GM23338 (cell line): ENCODE results near the gene NPSR1. TPM values are rescaled to one million over a fixed set of nuclear protein-coding genes. Genes with fewer than 3 reads are reported as not detected.

Source experiments
- ATAC-seq: fragments of 200-7000 bp; cut with Tn5 transposase; 3 replicates; pipeline ENCODE4 v1.9.1; 2020
- DNase-seq: peaks from one replicate; pipeline ENCODE4 v3.0.0-alpha.2; 2015; ENCODE audit warnings: low spot score
- H2AFZ ChIP-seq: fragments of 200-600 bp; sonication (generic); 2 replicates; pipeline ENCODE4 v1.8.0; 2016; ENCODE audit warnings: antibody characterized with exemption, mild to moderate bottlenecking, moderate library complexity
- H3F3A ChIP-seq: fragments of 200-600 bp; sonication (generic); replicated peaks from 2 replicates; pipeline ENCODE4 v1.8.0; 2017; ENCODE audit warnings: antibody characterized with exemption, mixed run types, low read depth
- H3K27ac ChIP-seq: fragments of 200-600 bp; sonication (generic); 2 replicates; pipeline ENCODE4 v1.6.1; 2016; ENCODE audit warnings: low read depth
- H3K27me3 ChIP-seq: fragments of 200-600 bp; sonication (generic); 2 replicates; pipeline ENCODE4 v1.8.0; 2016; ENCODE audit warnings: mild to moderate bottlenecking, mixed run types, moderate library complexity; ENCODE audit not compliant: insufficient read depth
- H3K36me3 ChIP-seq: fragments of 200-600 bp; sonication (generic); 2 replicates; pipeline ENCODE4 v1.8.0; 2016; ENCODE audit warnings: mild to moderate bottlenecking; ENCODE audit not compliant: insufficient read depth
- H3K4me1 ChIP-seq: fragments of 200-600 bp; sonication (generic); 2 replicates; pipeline ENCODE4 v1.8.0; 2016; ENCODE audit warnings: mild to moderate bottlenecking, moderate library complexity; ENCODE audit not compliant: insufficient read depth
- H3K4me2 ChIP-seq: fragments of 200-600 bp; sonication (generic); 2 replicates; pipeline ENCODE4 v1.7.1; 2017; ENCODE audit warnings: mixed run types
- H3K4me3 ChIP-seq: fragments of 200-600 bp; sonication (generic); 2 replicates; pipeline ENCODE4 v1.6.1; 2016; ENCODE audit warnings: mixed run types
- H3K79me2 ChIP-seq: fragments of 200-600 bp; sonication (generic); replicated peaks from 2 replicates; pipeline ENCODE4 v1.8.0; 2017; ENCODE audit warnings: mild to moderate bottlenecking; ENCODE audit not compliant: insufficient read depth
- H3K9me2 ChIP-seq: fragments of 200-600 bp; sonication (generic); 2 replicates; pipeline ENCODE4 v1.8.0; 2017; ENCODE audit not compliant: insufficient read depth
- H4K20me1 ChIP-seq: fragments of 200-600 bp; sonication (generic); replicated peaks from 2 replicates; pipeline ENCODE4 v1.8.0; 2017; ENCODE audit warnings: mild to moderate bottlenecking; ENCODE audit not compliant: insufficient read depth
- H3K27ac Mint-ChIP-seq: 2 replicates; pipeline ENCODE4 v1.8.0; 2020; ENCODE audit warnings: inconsistent platforms, mild to moderate bottlenecking, moderate library complexity, mixed read lengths
- H3K27me3 Mint-ChIP-seq: 3 replicates; pipeline ENCODE4 v1.8.0; 2022; ENCODE audit warnings: low read depth, mild to moderate bottlenecking, moderate library complexity, mixed read lengths, inconsistent platforms; ENCODE audit not compliant: insufficient read depth, poor library complexity
- H3K36me3 Mint-ChIP-seq: 3 replicates; pipeline ENCODE4 v1.8.0; 2021; ENCODE audit warnings: low read depth, mild to moderate bottlenecking, inconsistent platforms, moderate library complexity, mixed read lengths
- H3K4me1 Mint-ChIP-seq: 3 replicates; pipeline ENCODE4 v1.8.0; 2020; ENCODE audit warnings: mild to moderate bottlenecking, inconsistent platforms, mixed read lengths
- H3K4me3 Mint-ChIP-seq: 3 replicates; pipeline ENCODE4 v1.8.0; 2021; ENCODE audit warnings: moderate library complexity, mild to moderate bottlenecking, inconsistent platforms, mixed read lengths
- H3K9me3 Mint-ChIP-seq: 3 replicates; pipeline ENCODE4 v1.8.0; 2020; ENCODE audit warnings: moderate library complexity, mild to moderate bottlenecking, inconsistent platforms, mixed read lengths
- CTCF ChIP-seq, 2 experiments: fragments of 200-600 bp in 1 of 2; sonication (generic) in 1 of 2; conservative IDR thresholded peaks; 2 replicates each; pipeline versions ENCODE4 v1.5.1 to v1.6.1; 2016 to 2017; ENCODE audit warnings: antibody characterized with exemption in 2 of 2, low read depth in 2 of 2, mild to moderate bottlenecking in 2 of 2, moderate library complexity in 1 of 2
- ETS1 ChIP-seq: IDR thresholded peaks from 2 replicates; pipeline ENCODE4 v1.6.1; 2016; ENCODE audit warnings: antibody characterized with exemption
- EZH2 ChIP-seq: fragments of 200-600 bp; sonication (generic); IDR thresholded peaks from one replicate; pipeline ENCODE4 v1.8.0; 2017; ENCODE audit warnings: antibody characterized with exemption, mild to moderate bottlenecking, low read depth; ENCODE audit not compliant: unreplicated experiment
- EZH2phosphoT487 ChIP-seq: fragments of 200-600 bp; sonication (generic); IDR thresholded peaks from one replicate; pipeline ENCODE4 v1.8.1; 2018; ENCODE audit warnings: antibody characterized with exemption; ENCODE audit not compliant: unreplicated experiment
- JUNB ChIP-seq: IDR thresholded peaks from one replicate; pipeline ENCODE4 v1.6.1; 2016; ENCODE audit warnings: antibody characterized with exemption; ENCODE audit not compliant: unreplicated experiment
- NANOG ChIP-seq: IDR thresholded peaks from 2 replicates; pipeline ENCODE4 v1.6.1; 2016; ENCODE audit warnings: antibody characterized with exemption, borderline replicate concordance
- REST ChIP-seq: IDR thresholded peaks from one replicate; pipeline ENCODE4 v1.6.1; 2018; ENCODE audit warnings: antibody characterized with exemption; ENCODE audit not compliant: unreplicated experiment
- STAT1 ChIP-seq: IDR thresholded peaks from one replicate; pipeline ENCODE4 v1.6.1; 2016; ENCODE audit warnings: antibody characterized with exemption; ENCODE audit not compliant: unreplicated experiment
- ZNF114 ChIP-seq: fragments of 250-450 bp; sonication (Bioruptor Pico); IDR thresholded peaks from 2 replicates; pipeline ENCODE4 v1.5.0; 2020; ENCODE audit warnings: mild to moderate bottlenecking, moderate library complexity
- ZNF462 ChIP-seq: fragments of 250-450 bp; sonication (Bioruptor Pico); IDR thresholded peaks from 2 replicates; pipeline ENCODE4 v1.5.0; 2020; ENCODE audit warnings: mild to moderate bottlenecking, moderate library complexity
- polyA plus RNA-seq: library from polyadenylated mRNA; unstranded; fragments of >200 nt; fragmentation: Nextera tagmentation; extraction: Ambion mirVana; gene quantifications from 2 replicates; pipeline ENCODE4 v1.2.1, GENCODE V29; 2016
- total RNA-seq: library from RNA; depleted of rRNA; stranded (reverse); fragments of >200 nt; shearing (Covaris generic); gene quantifications from 2 replicates; pipeline ENCODE4 v1.2.3, GENCODE V29; 2014

NPSR1 gene
- total and polyA plus RNA-seq, 2 experiments from 2014 or later: not detected

GRCh38 chr7:34837801-34838201, 179.8 kb downstream of the NPSR1 start:
- H3K4me3 ChIP-seq: no peak overlapping the region
- no peak overlapping the region for H3K4me3 Mint-ChIP-seq
- peaks cover under 1% of the 10 kb centered on the region; the same call in 1 of the 3 replicates for H3K9me3 Mint-ChIP-seq
- ATAC-seq (no peak), DNase-seq (no peak)
- no peak overlapping the region for H3K27ac ChIP-seq
- no peaks in the 10 kb centered on the region for H3K27me3 ChIP-seq
- TF ChIP-seq JUNB (no peak), EZH2 (no peak), ZNF462 (CRISPR knock-in tag) (no peak), REST (no peak), EZH2phosphoT487 (no peak), NANOG (no peak), CTCF (conservative IDR thresholded peaks at IDR 0.05; ENCODE audit: low read depth in 2 of 2) (no peak), ETS1 (no peak), STAT1 (no peak), ZNF114 (no peak)
- no peaks in the 10 kb centered on the region for H3K36me3 Mint-ChIP-seq
- H3K79me2 ChIP-seq: no peaks in the 10 kb centered on the region
- H3K9me2 ChIP-seq: peaks cover 8% of the 10 kb centered on the region; the same call in 1 of the 2 replicates
- no peaks in the 10 kb centered on the region for H3K4me1 ChIP-seq
- H3K27ac Mint-ChIP-seq: no peak overlapping the region
- no peaks in the 10 kb centered on the region for H3K36me3 ChIP-seq
- no peaks in the 10 kb centered on the region for H4K20me1 ChIP-seq
- no peak overlapping the region for H3K4me2 ChIP-seq
- H3K4me1 Mint-ChIP-seq: peaks cover 4% of the 10 kb centered on the region
- peak overlapping the region; percentile 45; the same call in 1 of the 2 replicates for H2AFZ ChIP-seq
- no peaks in the 10 kb centered on the region for H3K27me3 Mint-ChIP-seq
- no peaks in the 10 kb centered on the region for H3F3A ChIP-seq
